MM.1S (cell line): ENCODE measurements around the gene MITF.

Source experiments
- CTCF ChIP-seq: fragments of 300-600 bp; sonication (generic); IDR thresholded peaks from 2 replicates; pipeline ENCODE4 v1.5.1; 2016; ENCODE audit warnings: antibody characterized with exemption, low read length, mixed read lengths
- EZH2 ChIP-seq: fragments of 300-600 bp; sonication (generic); optimal IDR thresholded peaks from 2 replicates; pipeline ENCODE3; 2017; ENCODE audit warnings: low read depth, mild to moderate bottlenecking, antibody characterized with exemption, low read length, mixed read lengths

DNA sequence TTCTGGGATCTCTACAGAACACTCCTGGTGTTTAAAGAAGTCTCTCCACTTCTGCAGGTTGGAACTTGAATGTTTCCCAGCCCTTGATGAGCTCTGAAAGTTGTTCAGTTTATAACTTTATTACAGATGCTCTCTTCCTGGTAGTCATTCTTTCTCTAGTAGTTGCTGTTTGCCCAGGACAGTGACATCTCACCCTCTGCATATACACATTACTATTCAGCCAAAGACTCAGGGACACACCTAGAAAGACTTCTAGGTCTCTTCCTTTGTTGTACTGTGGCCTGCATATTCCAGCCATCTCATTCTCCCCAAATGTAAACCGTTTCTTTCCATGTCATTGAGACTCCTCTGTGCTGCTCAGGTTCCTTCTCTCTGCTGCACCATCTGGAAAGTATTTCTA, 76.7 kb downstream of the MITF start:
- TF ChIP-seq CTCF (no peak), EZH2 (no peak)
